Measurements from ENCODE around the gene OR14A16. TPM values are rescaled to one million over a fixed set of nuclear protein-coding genes. Genes with fewer than 3 reads are reported as not detected.

The OR14A16 gene
- total RNA-seq, 3 donors from 2014 or later = not detected

- TF ChIP-seq POLR2A (IDR thresholded peaks at IDR 0.05) (no peak), POLR2AphosphoS5 (IDR thresholded peaks at IDR 0.05) (no peak), CTCF (IDR thresholded peaks at IDR 0.05) (no peak)
- Histone ChIP-seq H3K27me3 (no peaks in the 10 kb centered on the region), H3K9me3 (no peaks in the 10 kb centered on the region), H3K4me1 (no peaks in the 10 kb centered on the region), H3K27ac (no peak overlapping the region), H3K4me3 (no peak overlapping the region), H3K36me3 (no peaks in the 10 kb centered on the region)
- DNase-seq (ENCODE audit: low spot score in 2 of 2) = no peak
- intact Hi-C loops (cut with DNase I; ENCODE audit: low total_unique reads) = no loop called here
These were observed 21.7 kb upstream of the OR14A16 start for GRCh38 chr1:247845693-247846017.

- Histone ChIP-seq H3K27ac (no peak overlapping the region), H3K9me3 (no peaks in the 10 kb centered on the region), H3K4me3 (no peak overlapping the region), H3K27me3 (no peaks in the 10 kb centered on the region), H3K36me3 (no peaks in the 10 kb centered on the region), H3K4me1 (no peaks in the 10 kb centered on the region)
- no peak for DNase-seq (ENCODE audit: low spot score in 2 of 2)
- intact Hi-C loops (cut with DNase I; ENCODE audit: low total_unique reads) = no loop called here
- no peak for TF ChIP-seq CTCF (IDR thresholded peaks at IDR 0.05)
These were observed 21.2 kb upstream of the OR14A16 start for GRCh38 chr1:247845011-247845692.

GRCh38 chr1:247843411-247843810 is 19.5 kb upstream of the OR14A16 start:
- TF ChIP-seq CTCF (IDR thresholded peaks at IDR 0.05) (no peak), POLR2A (IDR thresholded peaks at IDR 0.05) (no peak), POLR2AphosphoS5 (IDR thresholded peaks at IDR 0.05) (no peak)
- no peak for DNase-seq (ENCODE audit: low spot score in 2 of 2)
- H3K27ac ChIP-seq = no peak overlapping the region

GRCh38 chr1:247841796-247842195 is 17.9 kb upstream of the OR14A16 start, which contains the start of gene OR11L1:
Gene OR11L1, minus strand, starts transcription at chr1:247841896. Its CDS starts 0 bp downstream, at chr1:247841896.
- TF ChIP-seq POLR2AphosphoS5 (IDR thresholded peaks at IDR 0.05) (no peak), POLR2A (IDR thresholded peaks at IDR 0.05) (no peak), CTCF (IDR thresholded peaks at IDR 0.05) (no peak)
- H3K4me1 ChIP-seq = no peaks in the 10 kb centered on the region
- intact Hi-C loops (cut with DNase I; ENCODE audit: low total_unique reads) = no loop called here
- no peak for DNase-seq (ENCODE audit: low spot score in 2 of 2)
- no peaks in the 10 kb centered on the region for H3K36me3 ChIP-seq
- H3K4me3 ChIP-seq = no peak within 1 kb of the TSS
- H3K27me3 ChIP-seq = no peaks in the 10 kb centered on the region
- H3K27ac ChIP-seq = no peak within 1 kb of the TSS
- no peaks in the 10 kb centered on the region for H3K9me3 ChIP-seq

More at GRCh38 chr1:247843411-247843810, 19.5 kb upstream of the OR14A16 start:
- Histone ChIP-seq H3K9me3 (no peaks in the 10 kb centered on the region), H3K36me3 (no peaks in the 10 kb centered on the region), H3K4me3 (no peak overlapping the region), H3K27me3 (no peaks in the 10 kb centered on the region), H3K4me1 (no peaks in the 10 kb centered on the region)
- intact Hi-C loops (cut with DNase I; ENCODE audit: low total_unique reads) = no loop called here

- no peaks in the 10 kb centered on the region for H3K9me3 ChIP-seq
- TF ChIP-seq POLR2AphosphoS5 (IDR thresholded peaks at IDR 0.05) (no peak), CTCF (IDR thresholded peaks at IDR 0.05) (no peak), POLR2A (IDR thresholded peaks at IDR 0.05) (no peak)
- intact Hi-C loops (cut with DNase I; ENCODE audit: low total_unique reads) = no loop called here
- H3K4me1 ChIP-seq = no peaks in the 10 kb centered on the region
- H3K27ac ChIP-seq = no peak overlapping the region
- H3K27me3 ChIP-seq = no peaks in the 10 kb centered on the region
- no peak for DNase-seq (ENCODE audit: low spot score in 2 of 2)
- no peak overlapping the region for H3K4me3 ChIP-seq
- H3K36me3 ChIP-seq = no peaks in the 10 kb centered on the region
These were observed 16.9 kb upstream of the OR14A16 start for GRCh38 chr1:247840818-247841217.
